HepG2 (cell line): ENCODE results near the gene SMYD4. TPM values are rescaled to one million over a fixed set of nuclear protein-coding genes. Genes with fewer than 3 reads are reported as not detected.

Experiments used
- AGO2 ChIP-seq: fragments of 200-400 bp; formaldehyde crosslinking; optimal IDR thresholded peaks from 2 replicates; pipeline ENCODE3; 2017; ENCODE audit warnings: mild to moderate bottlenecking, low read depth, low read length, moderate library complexity
- CCAR2 ChIP-seq: fragments of 200-400 bp; formaldehyde crosslinking; optimal IDR thresholded peaks from 2 replicates; pipeline ENCODE3; 2018; ENCODE audit warnings: low read depth, mild to moderate bottlenecking, low read length, moderate library complexity
- ELF4 ChIP-seq: sonication (generic); formaldehyde crosslinking; IDR thresholded peaks from 2 replicates; pipeline ENCODE4 v1.5.0; 2020; ENCODE audit warnings: missing genetic modification reagents, mild to moderate bottlenecking, moderate library complexity, borderline replicate concordance
- HNRNPLL ChIP-seq: fragments of 200-400 bp; formaldehyde crosslinking; IDR thresholded peaks from 2 replicates; pipeline ENCODE4 v1.6.1; 2017; ENCODE audit warnings: mild to moderate bottlenecking, low read depth, low read length; ENCODE audit not compliant: poor library complexity, severe bottlenecking
- KLF11 ChIP-seq: IDR thresholded peaks from 2 replicates; pipeline ENCODE4 v1.6.1; 2016; ENCODE audit warnings: missing compliant biosample characterization
- MED8 ChIP-seq: sonication (generic); formaldehyde crosslinking; IDR thresholded peaks from 2 replicates; pipeline ENCODE4 v1.8.1; 2023; ENCODE audit warnings: mild to moderate bottlenecking, missing genetic modification reagents; ENCODE audit not compliant: insufficient replicate concordance
- MLLT10 ChIP-seq: sonication (generic); formaldehyde crosslinking; IDR thresholded peaks from 2 replicates; pipeline ENCODE4 v1.4.0; 2020; ENCODE audit warnings: missing genetic modification reagents
- MXD4 ChIP-seq: IDR thresholded peaks from 2 replicates; pipeline ENCODE4 v1.6.1; 2016; ENCODE audit warnings: mild to moderate bottlenecking, missing biosample characterization, missing genetic modification reagents
- NBN ChIP-seq: fragments of 450-650 bp; conservative IDR thresholded peaks from 2 replicates; pipeline ENCODE4 v1.6.1; 2017
- PAWR ChIP-seq: sonication (generic); formaldehyde crosslinking; IDR thresholded peaks from 2 replicates; pipeline ENCODE4 v1.4.0; 2020; ENCODE audit warnings: missing genetic modification reagents, mild to moderate bottlenecking, borderline replicate concordance
- PCBP1 ChIP-seq: fragments of 200-400 bp; formaldehyde crosslinking; IDR thresholded peaks from 2 replicates; pipeline ENCODE4 v1.6.1; 2017; ENCODE audit warnings: mild to moderate bottlenecking, low read depth, low read length, borderline replicate concordance
- ZNF570 ChIP-seq: sonication (generic); formaldehyde crosslinking; IDR thresholded peaks from 2 replicates; pipeline ENCODE4 v1.4.0; 2020; ENCODE audit warnings: mild to moderate bottlenecking, missing genetic modification reagents, borderline replicate concordance
- polyA plus RNA-seq, 8 experiments: library from polyadenylated mRNA; depleted of rRNA in 3 of 8; stranded (reverse) in 7 of 8; unstranded in 1 of 8; fragments of >200 nt; fragmentation: Illumina TruSeq in 4 of 8; extraction: Trizol in 4 of 8; gene quantifications; 2 replicates each; pipeline versions ENCODE4 v1.2.1 to v1.2.3, GENCODE V29; 2011 to 2016; ENCODE audit warnings: low read depth in 4 of 8, missing spikeins in 1 of 8, mixed read lengths in 1 of 8; ENCODE audit not compliant: insufficient read depth in 1 of 8
- total RNA-seq, 5 experiments: library from RNA; depleted of rRNA; stranded (reverse); fragments of >200 nt; fragmentation: Illumina TruSeq; extraction: Trizol; gene quantifications; 2 replicates each; pipeline ENCODE4 v1.2.3, GENCODE V29; 2016; ENCODE audit warnings: low read depth in 1 of 5
- TF ChIP-seq, protein P1 (sequence below): sonication (generic); formaldehyde crosslinking; IDR thresholded peaks from 2 replicates; pipeline ENCODE4 v1.4.0; 2020; ENCODE audit warnings: missing genetic modification reagents
- TF ChIP-seq, protein P2 (sequence below): sonication (generic); formaldehyde crosslinking; IDR thresholded peaks from 2 replicates; pipeline ENCODE4 v1.8.1; 2023; ENCODE audit warnings: mild to moderate bottlenecking, inconsistent platforms, moderate library complexity, missing genetic modification reagents, borderline replicate concordance
- TF ChIP-seq, protein P3 (sequence below): sonication (generic); formaldehyde crosslinking; IDR thresholded peaks from 2 replicates; pipeline ENCODE4 v1.4.0; 2020; ENCODE audit warnings: missing genetic modification reagents
- TF ChIP-seq, protein P4 (sequence below): sonication (generic); formaldehyde crosslinking; IDR thresholded peaks from 2 replicates; pipeline ENCODE4 v1.5.1; 2020; ENCODE audit warnings: mild to moderate bottlenecking, missing genetic modification reagents

Gene SMYD4
- total and polyA plus RNA-seq, 2 of the 13 experiments (the other 11 are each of a cell fraction or from before 2014, with no cell fraction given): 7.4 to 11.3 TPM

DNA sequence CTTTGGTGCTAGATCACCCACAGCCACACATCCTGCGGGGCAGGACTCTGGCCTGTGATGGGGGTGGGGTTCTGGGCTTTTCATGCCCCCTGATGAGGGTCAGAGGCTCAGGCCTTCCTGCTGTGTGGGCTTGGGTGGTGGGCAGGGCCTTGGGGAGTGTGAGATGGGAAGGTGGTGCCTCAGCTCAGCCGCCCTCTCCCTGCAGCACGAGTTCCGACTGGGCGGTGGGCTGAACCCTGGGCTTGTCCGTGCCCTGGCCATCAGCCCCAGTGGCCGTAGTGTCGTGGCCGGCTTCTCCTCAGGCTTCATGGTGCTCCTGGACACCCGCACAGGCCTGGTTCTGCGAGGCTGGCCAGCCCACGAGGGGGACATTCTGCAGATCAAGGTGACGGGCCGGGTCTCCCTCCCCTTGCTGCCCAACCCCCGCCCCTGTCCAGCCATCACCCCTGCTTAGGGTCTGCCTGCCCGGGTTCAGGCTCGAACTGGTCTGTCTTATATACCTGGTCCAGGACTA lies 93.8 kb downstream of the SMYD4 start (continued):
- TF ChIP-seq, protein P1, sequence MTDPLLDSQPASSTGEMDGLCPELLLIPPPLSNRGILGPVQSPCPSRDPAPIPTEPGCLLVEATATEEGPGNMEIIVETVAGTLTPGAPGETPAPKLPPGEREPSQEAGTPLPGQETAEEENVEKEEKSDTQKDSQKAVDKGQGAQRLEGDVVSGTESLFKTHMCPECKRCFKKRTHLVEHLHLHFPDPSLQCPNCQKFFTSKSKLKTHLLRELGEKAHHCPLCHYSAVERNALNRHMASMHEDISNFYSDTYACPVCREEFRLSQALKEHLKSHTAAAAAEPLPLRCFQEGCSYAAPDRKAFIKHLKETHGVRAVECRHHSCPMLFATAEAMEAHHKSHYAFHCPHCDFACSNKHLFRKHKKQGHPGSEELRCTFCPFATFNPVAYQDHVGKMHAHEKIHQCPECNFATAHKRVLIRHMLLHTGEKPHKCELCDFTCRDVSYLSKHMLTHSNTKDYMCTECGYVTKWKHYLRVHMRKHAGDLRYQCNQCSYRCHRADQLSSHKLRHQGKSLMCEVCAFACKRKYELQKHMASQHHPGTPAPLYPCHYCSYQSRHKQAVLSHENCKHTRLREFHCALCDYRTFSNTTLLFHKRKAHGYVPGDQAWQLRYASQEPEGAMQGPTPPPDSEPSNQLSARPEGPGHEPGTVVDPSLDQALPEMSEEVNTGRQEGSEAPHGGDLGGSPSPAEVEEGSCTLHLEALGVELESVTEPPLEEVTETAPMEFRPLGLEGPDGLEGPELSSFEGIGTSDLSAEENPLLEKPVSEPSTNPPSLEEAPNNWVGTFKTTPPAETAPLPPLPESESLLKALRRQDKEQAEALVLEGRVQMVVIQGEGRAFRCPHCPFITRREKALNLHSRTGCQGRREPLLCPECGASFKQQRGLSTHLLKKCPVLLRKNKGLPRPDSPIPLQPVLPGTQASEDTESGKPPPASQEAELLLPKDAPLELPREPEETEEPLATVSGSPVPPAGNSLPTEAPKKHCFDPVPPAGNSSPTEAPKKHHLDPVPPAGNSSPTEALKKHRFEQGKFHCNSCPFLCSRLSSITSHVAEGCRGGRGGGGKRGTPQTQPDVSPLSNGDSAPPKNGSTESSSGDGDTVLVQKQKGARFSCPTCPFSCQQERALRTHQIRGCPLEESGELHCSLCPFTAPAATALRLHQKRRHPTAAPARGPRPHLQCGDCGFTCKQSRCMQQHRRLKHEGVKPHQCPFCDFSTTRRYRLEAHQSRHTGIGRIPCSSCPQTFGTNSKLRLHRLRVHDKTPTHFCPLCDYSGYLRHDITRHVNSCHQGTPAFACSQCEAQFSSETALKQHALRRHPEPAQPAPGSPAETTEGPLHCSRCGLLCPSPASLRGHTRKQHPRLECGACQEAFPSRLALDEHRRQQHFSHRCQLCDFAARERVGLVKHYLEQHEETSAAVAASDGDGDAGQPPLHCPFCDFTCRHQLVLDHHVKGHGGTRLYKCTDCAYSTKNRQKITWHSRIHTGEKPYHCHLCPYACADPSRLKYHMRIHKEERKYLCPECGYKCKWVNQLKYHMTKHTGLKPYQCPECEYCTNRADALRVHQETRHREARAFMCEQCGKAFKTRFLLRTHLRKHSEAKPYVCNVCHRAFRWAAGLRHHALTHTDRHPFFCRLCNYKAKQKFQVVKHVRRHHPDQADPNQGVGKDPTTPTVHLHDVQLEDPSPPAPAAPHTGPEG (CRISPR knock-in tag): no peak
- TF ChIP-seq PAWR: 0 out of 2 replicates have a peak, but pooled peaks have one; percentile 72
- TF ChIP-seq MLLT10 (CRISPR knock-in tag): no peak
- TF ChIP-seq MXD4 (CRISPR knock-in tag): no peak
- TF ChIP-seq, protein P2, sequence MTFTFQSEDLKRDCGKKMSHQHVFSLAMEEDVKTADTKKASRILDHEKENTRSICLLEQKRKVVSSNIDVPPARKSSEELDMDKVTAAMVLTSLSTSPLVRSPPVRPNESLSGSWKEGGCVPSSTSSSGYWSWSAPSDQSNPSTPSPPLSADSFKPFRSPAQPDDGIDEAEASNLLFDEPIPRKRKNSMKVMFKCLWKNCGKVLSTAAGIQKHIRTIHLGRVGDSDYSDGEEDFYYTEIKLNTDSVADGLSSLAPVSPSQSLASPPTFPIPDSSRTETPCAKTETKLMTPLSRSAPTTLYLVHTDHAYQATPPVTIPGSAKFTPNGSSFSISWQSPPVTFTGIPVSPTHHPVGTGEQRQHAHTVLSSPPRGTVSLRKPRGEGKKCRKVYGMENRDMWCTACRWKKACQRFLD (CRISPR knock-in tag): no peak
- TF ChIP-seq, protein P3, sequence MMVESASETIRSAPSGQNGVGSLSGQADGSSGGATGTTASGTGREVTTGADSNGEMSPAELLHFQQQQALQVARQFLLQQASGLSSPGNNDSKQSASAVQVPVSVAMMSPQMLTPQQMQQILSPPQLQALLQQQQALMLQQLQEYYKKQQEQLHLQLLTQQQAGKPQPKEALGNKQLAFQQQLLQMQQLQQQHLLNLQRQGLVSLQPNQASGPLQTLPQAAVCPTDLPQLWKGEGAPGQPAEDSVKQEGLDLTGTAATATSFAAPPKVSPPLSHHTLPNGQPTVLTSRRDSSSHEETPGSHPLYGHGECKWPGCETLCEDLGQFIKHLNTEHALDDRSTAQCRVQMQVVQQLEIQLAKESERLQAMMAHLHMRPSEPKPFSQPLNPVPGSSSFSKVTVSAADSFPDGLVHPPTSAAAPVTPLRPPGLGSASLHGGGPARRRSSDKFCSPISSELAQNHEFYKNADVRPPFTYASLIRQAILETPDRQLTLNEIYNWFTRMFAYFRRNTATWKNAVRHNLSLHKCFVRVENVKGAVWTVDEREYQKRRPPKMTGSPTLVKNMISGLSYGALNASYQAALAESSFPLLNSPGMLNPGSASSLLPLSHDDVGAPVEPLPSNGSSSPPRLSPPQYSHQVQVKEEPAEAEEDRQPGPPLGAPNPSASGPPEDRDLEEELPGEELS (CRISPR knock-in tag): no peak
- TF ChIP-seq PCBP1: no peak; the same call in 1 of the 2 replicates
- peak; percentile 12 for TF ChIP-seq HNRNPLL
- TF ChIP-seq AGO2: peak; percentile 93
- no peak for TF ChIP-seq CCAR2
- no peak for TF ChIP-seq NBN
- TF ChIP-seq ZNF570 (CRISPR knock-in tag): 0 out of 2 replicates have a peak, but pooled peaks have one; percentile 1
- TF ChIP-seq, protein P4, sequence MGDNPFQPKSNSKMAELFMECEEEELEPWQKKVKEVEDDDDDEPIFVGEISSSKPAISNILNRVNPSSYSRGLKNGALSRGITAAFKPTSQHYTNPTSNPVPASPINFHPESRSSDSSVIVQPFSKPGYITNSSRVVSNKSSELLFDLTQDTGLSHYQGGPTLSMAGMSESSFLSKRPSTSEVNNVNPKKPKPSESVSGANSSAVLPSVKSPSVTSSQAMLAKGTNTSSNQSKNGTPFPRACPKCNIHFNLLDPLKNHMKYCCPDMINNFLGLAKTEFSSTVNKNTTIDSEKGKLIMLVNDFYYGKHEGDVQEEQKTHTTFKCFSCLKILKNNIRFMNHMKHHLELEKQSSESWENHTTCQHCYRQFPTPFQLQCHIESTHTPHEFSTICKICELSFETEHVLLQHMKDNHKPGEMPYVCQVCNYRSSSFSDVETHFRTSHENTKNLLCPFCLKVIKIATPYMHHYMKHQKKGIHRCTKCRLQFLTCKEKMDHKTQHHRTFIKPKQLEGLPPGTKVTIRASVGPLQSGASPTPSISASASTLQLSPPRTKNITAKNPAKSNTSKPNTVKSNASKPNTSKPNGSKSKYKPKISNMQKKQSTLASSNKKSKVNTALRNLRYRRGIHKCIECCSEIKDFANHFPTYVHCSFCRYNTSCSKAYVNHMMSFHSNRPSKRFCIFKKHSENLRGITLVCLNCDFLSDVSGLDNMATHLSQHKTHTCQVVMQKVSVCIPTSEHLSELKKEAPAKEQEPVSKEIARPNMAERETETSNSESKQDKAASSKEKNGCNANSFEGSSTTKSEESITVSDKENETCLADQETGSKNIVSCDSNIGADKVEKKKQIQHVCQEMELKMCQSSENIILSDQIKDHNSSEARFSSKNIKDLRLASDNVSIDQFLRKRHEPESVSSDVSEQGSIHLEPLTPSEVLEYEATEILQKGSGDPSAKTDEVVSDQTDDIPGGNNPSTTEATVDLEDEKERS (CRISPR knock-in tag): no peak
- TF ChIP-seq ELF4 (CRISPR knock-in tag): no peak
- no peak for TF ChIP-seq KLF11 (CRISPR knock-in tag)
- no peak for TF ChIP-seq MED8 (CRISPR knock-in tag)
